NCI-H526 (cell line): Measurements from ENCODE around the gene TMEM62.
"Not testable (repeated sequence)": the region's sequence is repeated elsewhere in the genome, so short reads cannot be mapped to it uniquely, and the experiment has no call there.

Source experiments
- DNase-seq, 2 experiments: peaks; one replicate each; lab custom pipeline; 2025; lab: John Stamatoyannopoulos, UW

The TMEM62 gene

GRCh38 chr15:43183270-43183669 lies 49.9 kb downstream of the TMEM62 start:
- no peak for DNase-seq

GRCh38 chr15:43184407-43185124 lies 51.2 kb downstream of the TMEM62 start:
- DNase-seq, result no peak

- peak; percentile 72 to 96 for DNase-seq
Observed at GRCh38 chr15:43185157-43186002, 52.0 kb downstream of the TMEM62 start, which contains the start of gene CCNDBP1. CCNDBP1 (plus strand) TSS chr15:43185403; CDS start chr15:43185499, 96 bp downstream.

DNA sequence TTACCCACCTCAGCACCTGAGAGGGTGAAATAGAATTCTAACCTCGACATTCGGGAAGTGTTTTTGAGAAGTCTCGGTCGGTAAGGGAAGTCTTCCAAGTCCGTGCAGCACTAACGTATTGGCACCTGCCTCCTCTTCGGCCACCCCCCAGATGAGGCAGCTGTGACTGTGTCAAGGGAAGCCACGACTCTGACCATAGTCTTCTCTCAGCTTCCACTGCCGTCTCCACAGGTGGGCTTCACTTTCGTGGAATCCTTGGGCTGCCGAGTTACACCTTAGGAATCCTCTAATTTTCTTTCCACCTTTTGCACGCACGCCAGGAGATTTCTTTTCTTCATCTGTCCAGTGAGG lies 52.6 kb downstream of the TMEM62 start:
- no peak for DNase-seq

DNA sequence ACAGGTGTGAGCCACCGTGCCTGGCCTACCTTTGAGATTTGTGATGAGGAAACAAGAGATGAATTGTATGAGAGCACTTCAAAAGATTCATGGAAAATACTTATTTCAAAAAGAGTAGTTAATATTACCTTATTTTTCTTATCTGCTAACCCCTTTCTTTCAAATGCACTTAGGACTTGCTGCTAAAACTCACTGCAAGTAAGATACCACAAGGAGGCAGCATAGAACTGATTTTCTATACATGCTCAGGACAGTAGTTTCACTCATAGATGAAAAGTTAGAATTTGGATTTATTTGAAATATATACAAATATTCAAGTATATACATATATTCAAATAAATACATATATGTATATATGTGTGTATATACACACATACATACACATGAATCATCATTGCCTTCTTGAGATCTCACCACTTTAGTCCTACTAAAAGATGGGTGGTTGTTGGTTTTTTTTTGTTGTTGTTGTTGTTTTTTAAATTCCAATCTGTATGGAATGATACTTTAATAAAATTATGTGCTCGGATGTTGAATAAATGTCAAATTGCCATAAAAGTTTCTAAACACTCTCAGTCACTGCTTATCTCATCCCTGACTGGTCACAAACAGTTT lies 54.3 kb downstream of the TMEM62 start:
- peak in 1 of 2 experiments; percentile 53 for DNase-seq

DNA sequence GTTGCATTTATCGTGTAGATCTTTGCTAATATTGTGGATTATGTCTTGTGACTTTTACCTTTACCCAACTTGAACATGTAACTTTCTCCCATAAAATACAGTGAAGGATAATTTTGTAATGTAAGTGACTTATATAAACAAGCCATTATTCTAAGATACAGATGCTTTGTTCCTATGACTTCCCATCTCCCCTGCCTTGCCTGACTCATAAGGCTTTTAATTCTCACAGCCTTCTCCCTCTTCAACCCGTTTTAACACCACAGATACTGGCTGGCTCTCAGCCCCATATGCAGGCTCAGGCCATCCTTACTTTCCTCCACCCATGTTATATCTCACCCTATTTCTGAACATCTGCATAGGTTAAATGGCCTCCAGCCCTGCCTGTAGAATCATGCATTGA lies 55.9 kb downstream of the TMEM62 start:
- DNase-seq, result no peak

DNA sequence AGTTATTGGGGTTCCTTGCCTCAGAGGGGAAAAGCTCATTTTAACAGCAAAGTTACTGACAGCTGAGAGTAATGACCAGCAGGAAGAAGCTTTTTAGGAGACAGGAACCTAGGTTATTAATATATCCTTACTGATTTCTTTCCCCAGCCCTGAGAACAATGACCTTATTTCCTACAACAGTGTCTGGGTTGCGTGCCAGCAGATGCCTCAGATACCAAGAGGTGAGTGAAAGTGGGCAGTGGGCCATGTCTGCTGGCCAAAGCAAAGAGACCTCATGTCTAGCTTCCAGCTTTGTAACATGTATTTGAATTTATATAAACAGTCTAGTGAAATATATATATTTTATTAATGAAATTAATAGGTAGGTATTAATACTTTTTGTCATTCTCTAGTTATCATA lies 56.8 kb downstream of the TMEM62 start:
- DNase-seq, result no peak

DNA sequence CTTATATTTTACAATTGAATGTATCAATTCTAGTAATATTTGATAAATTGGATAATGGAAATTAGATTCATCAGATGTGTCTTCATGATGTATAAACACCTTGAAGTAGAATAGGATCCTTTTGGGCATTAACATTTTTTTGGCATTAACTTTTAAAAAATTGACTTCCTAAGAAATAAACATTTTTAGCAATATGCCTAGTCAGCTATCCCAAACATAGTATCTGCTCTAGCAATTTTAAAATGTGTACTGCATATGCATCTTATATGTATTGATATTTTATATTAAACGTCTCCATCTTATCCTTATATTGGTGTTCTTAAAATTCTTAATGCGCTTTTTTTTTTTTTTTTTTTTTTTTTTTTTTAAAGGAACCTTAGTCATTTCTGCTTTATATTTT lies 60.3 kb downstream of the TMEM62 start:
- no peak for DNase-seq

- DNase-seq, result no peak
Observed at GRCh38 chr15:43194795-43195194, 61.4 kb downstream of the TMEM62 start.

DNA sequence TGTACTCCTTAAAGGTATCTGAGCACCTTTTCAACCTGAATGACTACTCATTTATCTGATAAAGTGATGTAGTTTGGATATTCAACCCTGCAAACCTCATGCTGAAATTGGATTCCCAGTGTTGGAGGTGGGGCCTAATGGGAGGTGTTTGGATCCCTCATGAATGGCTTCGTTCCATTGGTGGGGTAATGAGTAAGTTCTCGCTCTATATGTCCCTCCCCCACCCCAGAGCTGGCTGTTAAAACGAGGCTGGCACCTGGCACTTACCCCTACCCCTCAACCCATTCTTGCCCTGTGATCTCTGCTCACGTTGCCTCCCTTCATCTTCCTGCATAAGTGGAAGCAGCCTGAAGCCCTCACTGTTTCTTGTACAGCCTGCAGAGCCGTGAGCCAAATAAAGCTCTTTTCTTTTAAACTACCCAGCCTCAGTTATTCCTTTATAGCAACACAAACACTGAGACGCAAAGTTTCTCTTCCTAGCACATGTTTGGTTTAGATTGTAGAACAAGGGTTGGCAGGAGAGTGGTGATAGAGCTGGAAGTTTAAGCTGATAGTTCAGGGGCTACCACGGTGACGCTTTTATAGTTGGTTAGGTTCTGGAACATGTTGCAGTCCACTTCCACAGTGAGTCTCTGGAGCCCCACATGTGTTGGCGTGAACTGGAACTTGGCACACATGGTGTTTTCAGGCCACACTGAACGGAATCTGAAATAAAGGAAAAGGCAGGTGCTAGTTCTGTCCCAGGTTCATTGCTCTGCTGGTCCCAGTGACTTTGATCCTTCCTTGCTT lies 63.6 kb downstream of the TMEM62 start:
- DNase-seq, result no peak

DNA sequence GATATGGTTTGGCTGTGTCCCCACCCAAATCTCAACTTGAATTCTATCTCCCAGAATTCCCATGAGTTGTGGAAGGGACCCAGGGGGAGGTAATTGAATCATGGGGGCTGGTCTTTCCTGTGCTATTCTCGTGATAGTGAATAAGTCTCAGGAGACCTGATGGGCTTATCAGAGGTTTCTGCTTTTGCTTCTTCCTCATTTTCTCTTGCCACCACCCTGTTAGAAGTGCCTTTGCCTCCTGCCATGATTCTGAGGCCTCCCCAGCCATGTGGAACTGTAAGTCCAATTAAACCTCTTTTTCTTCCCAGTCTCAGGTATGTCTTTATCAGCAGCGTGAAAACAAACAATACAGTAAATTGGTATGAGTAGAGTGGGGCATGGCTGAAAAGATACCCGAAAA lies 64.4 kb downstream of the TMEM62 start:
- not testable (repeated sequence) for DNase-seq

DNA sequence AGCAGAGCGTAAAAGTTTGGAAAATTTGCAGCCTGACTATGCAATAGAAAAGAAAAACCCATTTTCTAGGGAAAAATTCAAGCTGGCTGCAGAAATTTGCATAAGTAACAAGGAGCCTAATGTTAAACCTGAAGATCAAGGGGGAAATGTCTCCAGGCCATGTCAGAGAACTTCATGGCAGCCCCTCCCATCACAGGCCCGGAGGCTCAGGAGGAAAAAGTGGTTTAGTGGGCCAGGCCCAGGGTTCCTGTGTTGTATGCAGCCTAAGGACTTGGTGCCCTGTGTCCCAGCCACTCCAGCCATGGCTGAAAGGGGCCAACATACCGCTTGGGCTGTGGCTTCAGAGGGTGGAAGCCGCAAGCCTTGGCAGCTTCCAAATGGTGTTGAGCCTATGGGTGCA lies 65.2 kb downstream of the TMEM62 start:
- not testable (repeated sequence) for DNase-seq

DNA sequence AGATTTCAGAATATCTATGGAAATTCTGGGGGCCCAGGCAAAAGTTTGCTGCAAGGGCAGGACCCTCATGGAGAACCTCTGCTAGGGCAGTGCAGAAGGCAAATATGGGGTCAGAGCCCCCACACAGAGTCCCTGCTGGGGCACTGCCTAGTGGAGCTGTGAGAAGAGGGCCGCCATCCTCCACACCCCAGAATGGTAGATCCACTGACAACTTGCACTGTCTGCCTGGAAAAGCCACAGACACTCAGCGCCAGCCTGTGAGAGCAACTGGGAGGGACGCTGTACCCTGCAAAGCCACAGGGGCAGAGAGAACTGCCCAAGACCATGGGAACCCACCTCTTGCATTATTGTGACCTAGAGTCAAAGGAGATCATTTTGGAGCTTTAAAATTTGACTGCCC lies 65.6 kb downstream of the TMEM62 start:
- DNase-seq, result no peak

DNA sequence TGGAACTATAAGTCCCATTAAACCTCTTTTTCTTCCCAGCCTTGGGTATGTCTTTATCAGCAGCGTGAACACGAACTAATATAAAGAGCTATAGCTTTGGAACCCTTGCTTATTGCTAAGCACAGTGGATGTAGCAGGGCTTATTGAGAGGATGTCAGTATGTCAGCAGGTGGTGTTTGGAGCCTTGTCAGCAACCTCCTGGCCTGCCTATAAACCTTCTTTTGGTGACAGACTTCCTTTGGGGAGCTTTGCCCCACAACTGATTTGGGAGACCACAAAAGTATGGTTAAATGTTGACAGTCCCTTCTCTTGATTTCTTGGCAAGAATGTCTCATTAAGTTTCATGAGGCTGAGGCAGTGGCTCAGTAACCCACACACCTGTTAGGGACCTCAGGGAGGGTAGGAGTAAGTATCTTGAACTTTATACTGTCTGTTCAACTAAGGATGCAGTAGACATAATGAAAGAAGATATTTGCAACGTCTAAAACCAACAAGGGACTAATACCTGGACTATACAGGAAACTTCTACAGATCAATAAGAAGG lies 66.6 kb downstream of the TMEM62 start:
- DNase-seq, result no peak

DNA sequence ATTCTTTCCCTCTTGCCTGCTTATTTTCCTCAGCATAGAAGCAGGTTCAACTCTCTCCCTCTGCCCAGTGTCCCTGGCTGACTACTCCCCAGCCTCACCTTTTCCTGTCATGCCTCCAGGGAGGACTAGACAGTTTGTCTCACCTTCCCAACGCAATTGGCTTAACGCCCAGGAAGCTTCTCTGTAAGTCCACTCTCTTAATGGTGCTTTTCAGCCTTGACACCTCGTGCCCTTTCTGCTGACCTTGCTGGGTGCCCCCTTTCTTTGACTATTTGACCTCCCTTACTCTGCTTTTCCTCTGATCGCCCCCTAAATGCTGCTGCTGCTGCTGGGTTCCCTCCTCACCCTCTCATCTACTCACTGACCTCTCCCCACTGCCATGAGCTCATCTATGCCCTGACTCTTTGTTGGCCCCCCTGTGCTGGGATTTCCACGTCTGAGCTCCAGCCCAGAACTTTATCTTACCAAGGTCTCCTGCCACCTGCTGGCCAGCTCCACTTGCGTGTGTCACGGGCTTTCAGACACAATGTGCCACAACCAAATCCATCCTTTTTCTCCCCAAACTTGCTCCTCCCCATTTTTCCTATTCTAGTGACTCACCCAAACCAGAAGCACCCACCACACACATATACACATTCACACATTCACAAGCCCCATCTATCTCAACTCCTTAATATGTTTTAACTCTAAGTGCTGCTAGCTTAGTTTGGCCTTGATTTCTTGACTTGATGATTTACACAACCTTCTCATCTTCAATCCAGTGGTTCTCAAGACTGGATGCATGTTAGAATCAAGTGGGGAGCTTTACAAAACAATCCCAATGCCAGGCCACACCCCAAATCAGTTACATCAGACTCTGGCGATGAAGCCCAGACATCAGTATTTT lies 70.9 kb downstream of the TMEM62 start:
- DNase-seq, result peak in 1 of 2 experiments; percentile 44

- DNase-seq, result no peak
Observed at GRCh38 chr15:43206054-43206453, 72.7 kb downstream of the TMEM62 start.

DNA sequence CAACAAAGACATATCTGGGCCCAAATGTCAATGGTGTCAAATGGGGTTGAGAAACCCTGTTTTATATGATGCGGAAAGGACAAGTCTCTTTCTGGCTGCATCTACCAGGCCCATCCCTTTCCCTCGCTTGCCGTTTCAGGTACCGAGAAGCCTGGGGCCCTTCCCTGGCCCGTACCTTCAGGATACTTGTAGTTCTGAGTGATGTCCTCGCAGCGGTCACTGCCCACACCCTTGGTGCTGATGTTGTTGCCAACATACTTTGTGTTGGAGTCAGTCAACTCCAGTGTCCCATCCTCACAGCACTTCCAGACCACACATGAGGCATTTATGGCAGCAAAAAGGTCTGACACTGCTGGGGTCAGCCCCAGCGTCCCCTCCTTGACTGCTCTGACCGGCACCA lies 73.6 kb downstream of the TMEM62 start:
- DNase-seq, result no peak

DNA sequence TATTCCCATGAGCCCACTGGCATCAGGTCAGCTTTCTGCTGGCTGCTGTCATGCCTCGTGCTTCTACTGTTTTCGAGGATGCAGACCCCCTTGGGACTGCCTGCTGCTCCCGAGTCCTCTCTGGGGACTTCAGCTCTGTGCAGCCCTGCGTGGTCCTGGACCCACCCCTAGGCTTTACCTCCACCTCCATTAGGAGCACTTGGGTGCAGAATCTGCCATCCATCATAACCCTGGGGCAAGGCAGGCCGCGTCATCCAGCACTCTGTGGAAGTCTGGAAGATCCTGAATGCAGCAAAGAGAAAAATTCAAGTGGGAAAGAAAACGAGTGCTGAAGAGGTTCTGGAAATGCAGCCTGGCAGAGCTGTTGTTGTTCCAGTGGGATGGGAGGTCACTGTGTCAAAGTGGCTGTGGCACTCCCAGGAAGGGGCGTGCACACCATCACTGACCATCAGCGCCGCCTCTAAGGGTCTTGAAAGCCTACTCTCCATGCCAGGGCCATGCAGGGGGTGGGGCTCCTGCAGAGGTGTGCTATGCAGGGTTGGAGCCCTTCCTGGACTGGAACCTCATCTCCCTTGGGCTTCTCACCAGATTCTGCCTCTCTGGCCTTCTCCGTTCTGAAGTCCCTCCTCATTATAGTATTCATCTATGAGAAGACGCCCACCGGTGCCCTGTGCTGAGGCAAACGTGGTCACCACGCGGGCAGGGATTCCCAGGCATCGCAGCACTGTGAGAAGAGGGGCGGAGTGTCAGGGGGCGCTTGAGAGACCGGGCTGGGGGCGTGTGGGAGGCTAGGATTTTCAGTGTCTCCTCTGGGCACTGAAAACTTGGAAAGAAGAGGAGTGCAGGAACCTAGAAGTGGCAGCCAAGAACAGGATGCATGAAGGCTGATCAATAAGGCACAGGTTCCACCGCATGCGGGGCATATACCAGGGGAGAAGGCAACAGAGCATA lies 74.9 kb downstream of the TMEM62 start:
- DNase-seq, result no peak

- DNase-seq, result peak in 1 of 2 experiments; percentile 62
Observed at GRCh38 chr15:43209059-43209824, 75.9 kb downstream of the TMEM62 start.
